Measurements from ENCODE around the gene WFIKKN1.

The WFIKKN1 gene

DNA sequence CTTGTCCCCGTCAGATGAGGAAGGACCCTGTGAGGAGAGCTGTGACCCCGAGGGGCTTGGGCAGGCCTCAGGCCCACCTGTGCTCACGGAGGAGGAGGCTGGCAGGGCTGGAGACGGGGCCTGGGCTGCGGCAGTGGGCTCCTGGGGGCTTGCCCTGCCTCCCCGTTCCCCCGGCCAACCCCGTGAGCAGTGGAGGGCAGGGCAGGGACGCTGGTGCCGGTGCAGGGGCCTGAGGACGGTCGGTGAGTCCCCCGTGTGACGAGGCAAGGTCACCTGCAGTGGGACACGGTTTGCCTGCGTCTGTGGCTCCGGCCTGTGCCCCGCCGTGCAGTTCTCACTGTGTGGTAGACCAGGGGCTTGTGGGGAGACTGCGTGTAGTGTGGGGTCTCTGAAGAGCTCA lies 28.8 kb downstream of the WFIKKN1 start:
- DNase-seq: no peak

DNA sequence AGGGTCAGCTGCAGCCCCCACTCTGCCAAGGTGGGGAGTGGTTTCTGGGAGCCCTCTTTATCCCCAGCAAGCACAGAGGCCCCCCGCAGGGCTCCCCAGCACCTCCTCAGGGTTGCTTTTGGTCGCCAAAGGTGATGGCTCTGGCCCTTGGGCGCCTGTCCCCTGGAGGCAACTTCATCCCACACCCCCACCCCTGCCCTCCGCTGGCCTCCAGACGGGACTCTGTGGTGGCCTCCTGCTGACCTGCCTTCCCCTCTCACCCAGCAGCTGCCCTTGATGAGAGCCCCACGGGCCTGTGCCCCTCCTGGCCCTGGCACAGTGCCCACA lies 29.3 kb downstream of the WFIKKN1 start:
- no peak for DNase-seq

DNA sequence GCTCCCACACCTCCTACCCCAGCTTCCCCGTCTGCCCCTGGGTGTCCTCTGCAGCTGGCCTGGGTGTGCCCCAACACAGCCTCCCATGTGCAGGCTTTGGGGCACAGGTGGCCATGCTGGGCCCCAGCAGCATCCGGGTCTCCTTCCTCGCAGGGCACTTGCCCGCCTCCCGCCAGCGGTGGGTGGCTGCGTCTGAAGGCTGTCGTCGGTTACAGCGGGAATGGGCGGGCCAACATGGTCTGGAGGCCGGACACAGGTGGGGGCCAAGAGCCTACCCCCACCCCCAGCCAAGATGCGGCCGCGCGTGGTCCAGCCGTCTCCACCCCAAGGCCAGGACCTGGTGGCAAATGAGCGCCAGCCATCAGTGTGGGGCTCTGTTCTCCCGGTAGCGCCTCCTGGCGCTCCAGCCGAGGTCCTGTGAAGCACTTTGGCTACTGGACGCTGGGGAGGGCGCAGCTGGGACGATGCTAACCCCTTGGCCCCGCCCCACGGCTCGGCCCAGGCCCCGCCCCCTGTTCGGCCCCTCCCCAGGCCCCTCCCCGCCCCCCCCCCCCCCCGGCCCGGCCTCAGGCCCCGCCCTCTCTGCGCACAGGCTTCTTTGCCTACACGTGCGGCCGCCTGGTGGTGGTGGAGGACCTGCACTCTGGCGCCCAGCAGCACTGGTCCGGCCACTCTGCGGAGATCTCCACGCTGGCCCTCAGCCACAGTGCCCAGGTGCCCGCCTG lies 29.8 kb downstream of the WFIKKN1 start:
- DNase-seq: peak; percentile 81

DNA sequence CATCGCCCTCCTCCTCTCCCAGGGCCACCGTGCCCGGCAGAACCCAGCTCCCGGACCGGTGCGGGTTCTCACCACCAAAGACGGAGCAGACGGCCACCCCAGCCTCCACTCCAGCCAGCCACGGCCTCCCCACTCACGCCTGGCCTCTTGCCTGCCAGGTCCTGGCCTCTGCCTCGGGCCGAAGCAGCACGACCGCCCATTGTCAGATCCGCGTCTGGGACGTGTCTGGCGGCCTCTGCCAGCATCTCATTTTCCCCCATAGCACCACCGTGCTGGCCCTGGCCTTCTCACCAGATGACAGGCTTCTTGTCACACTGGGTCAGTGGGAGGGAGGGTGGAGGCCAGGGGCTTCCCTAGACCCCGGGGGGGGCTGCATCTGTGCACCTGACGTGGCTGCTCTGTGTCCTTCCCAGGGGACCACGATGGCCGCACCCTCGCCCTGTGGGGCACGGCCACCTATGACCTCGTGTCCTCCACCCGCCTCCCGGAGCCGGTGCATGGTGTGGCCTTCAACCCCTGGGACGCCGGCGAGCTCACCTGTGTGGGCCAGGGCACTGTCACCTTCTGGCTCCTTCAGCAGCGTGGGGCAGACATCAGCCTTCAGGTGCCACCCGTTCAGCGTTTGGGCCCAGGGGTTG lies 30.5 kb downstream of the WFIKKN1 start:
- DNase-seq: no peak

DNA sequence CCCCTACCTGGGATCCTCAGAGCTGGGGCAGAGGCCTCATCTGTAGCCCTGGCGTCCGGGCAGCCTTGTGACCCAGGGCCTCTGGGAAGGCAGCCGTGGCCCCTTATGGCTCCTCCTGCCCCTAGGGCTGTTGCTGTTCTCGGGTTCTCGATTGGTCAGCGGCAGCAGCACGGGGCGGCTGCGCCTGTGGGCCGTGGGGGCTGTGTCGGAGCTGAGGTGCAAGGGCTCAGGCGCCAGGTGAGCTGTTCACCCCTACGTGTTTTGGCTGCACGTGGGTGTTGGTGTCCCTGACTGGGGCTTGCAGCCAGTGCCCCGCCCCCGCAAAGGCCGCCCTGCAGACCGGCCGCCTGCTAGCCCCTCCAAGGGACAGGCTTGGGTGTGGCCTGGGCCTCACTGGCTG lies 31.3 kb downstream of the WFIKKN1 start:
- DNase-seq: no peak

DNA sequence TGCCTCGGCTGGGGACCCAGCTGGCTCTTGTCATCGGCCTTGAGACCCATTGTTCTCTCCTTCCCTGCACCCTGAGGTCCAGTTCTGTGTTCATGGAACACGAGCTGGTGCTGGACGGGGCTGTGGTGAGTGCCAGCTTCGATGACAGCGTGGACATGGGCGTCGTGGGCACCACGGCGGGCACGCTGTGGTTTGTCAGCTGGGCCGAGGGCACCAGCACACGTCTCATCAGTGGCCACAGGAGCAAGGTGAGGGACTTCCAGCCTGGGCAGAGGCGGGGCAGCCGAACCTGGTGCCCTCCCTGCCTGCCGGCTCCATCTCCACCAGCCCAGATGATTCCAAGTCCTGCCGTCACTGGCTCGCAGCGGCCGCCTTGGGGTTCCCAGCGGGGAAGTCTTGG lies 31.8 kb downstream of the WFIKKN1 start:
- no peak for DNase-seq

DNA sequence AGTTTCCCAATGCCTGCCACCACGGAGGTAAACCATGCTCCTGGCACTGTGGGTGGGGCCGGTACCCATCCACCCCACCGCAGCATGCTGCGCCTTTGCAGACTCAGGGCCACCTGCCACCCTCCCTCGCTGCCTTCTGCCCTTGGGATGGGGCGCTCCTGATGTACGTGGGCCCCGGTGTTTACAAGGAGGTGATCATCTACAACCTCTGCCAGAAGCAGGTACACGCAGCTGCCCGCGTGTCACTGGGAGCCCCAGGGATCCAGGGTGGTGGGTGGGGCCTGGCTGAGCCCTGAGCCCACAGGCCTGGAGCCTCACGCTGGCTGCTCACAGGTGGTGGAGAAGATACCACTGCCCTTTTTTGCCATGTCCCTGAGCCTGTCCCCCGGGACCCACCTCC lies 35.8 kb downstream of the WFIKKN1 start:
- no peak for DNase-seq

DNA sequence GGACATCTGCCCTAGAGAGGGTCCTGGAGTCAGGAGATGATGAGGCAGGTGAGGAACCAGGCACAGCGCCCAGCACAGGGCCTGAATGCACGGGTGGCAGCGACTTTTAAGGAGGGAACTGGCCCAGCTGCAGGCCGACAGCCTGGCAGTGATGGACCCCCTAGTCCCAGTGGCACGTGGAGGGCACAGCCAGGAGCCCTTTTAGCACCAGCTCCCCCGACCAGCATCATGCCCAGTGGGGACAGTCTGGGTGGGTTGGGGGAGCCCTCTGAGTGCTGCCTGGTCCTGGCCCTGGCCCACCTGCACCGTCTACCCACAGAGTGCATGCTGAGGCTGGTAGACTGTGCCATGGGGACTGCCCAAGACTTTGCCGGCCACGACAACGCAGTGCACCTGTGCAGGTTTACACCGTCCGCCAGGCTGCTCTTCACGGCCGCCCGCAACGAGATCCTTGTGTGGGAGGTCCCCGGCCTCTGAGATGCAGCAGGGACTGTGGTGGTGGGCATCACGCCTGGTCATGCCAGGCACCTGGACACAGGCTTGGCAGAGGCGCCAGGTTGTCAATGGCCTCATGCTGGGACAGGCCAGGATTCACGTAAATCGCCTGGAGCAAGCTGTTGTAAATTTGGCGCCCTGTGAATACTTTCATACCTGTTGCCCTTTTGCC lies 36.5 kb downstream of the WFIKKN1 start:
- no peak for DNase-seq

DNA sequence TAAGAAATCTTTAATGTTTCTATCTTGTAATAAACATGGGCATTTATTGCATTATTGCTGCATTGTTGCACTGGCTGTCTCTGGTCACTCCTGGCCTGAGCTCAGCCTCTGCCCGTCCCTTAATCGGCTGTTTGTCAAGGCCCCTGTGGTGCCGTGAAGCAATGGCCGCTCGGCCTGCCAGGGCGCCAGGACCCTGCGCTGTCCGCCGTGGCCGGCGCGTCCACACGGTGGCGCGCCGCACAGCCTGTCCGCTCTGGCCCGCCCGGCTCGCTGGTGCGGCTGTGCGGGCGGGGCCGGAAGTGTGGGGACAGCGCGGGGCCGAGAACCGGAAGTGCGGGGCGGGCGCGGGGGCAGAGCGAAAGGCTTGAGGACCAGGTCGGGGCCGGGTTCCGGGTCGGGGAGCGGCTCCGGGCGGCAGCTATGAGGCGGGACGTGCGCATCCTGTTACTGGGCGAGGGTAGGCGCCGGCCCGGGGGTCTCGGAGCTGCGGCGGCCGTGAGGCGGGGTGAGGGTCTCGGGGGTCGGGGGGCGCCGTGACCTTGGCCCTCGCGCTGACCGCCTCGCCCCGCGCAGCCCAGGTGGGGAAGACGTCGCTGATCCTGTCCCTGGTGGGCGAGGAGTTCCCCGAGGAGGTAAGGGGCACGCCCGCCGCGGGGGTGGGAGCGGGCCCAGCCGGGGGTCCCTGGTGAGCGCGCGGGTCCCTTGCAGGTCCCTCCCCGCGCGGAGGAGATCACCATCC lies 37.2 kb downstream of the WFIKKN1 start, which contains the start of gene RHOT2:
Gene RHOT2 (plus strand): TSS at position 353 of the 739 bp plus-strand sequence. CDS start 68 bp downstream, at position 421.
- DNase-seq: peak; percentile 95

DNA sequence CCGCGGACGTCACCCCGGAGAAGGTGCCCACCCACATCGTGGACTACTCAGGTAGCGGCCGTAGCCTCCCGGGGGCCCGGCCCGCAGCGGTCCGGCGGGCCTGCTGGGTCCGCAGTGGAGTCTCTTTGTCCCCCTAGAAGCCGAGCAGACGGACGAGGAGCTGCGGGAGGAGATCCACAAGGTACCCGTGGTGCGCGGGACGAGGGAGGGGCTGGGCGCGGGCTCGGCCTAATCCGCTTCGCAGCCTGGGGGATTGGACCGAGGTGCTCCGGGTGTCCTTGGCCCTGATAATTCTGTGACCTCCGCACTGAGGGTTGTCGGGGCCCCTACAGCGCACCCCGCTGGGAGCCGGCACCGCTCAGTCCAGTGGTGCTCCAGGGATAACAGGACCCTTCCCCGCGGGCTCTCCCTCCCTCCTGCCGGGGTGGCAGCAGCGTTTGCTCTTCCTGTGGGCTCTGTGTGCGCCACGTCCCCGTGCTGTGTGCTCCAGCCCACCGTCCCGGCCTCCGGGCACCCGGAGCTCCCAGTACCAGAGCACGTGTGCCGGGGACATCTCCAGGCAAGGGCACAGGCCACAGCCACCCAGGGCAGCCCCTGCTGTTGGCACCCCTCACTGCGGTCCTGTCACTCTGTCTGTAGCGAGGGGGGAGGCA lies 37.9 kb downstream of the WFIKKN1 start:
- DNase-seq: peak; percentile 36

DNA sequence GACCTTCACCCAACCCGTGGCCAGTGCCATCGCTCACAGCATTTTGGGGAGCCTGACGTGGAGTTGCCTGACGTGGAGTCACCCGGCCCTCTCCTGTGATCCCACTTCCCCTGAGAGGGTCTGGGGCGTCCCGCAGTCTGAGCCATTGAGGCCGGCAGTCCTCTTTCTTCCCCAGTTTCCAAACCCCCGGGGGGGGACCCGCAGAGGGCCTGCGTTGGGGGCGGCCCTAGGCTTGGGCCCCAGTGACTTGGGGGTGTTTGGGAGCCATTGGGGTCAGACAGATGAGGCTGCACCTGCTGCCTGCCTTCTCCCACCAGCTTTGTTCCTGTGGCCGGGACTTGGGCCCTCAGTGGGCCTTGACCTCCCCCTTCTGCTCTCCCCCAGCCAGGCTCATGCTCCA lies 38.9 kb downstream of the WFIKKN1 start:
- DNase-seq: no peak

DNA sequence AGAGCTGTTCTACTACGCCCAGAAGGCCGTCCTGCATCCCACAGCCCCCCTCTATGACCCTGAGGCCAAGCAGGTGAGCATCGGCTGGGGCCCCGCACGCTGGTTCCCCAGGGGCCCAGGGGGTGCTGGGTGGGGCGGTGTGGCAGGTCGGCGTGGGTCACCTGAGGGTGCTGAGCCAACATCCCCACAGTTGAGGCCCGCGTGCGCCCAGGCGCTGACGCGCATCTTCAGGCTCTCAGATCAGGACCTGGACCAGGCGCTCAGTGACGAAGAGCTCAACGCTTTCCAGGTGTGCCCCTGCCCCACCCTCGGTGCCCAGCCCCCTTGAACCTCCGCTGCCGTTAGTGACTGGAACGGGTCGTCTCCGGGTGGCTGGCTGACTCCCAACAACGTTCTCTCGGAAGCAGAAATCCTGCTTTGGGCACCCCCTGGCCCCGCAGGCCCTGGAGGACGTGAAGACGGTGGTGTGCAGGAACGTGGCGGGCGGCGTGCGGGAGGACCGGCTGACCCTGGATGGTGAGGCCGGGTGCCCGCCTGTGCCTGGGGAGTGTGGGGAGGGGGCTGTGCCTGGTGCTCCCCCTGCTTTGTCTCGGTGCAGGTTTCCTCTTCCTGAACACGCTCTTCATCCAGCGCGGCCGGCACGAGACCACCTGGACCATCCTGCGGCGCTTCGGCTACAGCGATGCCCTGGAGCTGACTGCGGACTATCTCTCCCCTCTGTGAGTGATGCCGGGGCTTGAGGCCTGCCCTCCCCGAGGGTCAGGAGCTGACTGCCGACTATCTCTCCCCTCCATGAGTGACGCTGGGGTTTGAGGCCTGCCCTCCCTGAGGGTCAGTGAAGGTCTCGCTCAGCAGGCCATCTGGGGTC lies 39.9 kb downstream of the WFIKKN1 start:
- no peak for DNase-seq

DNA sequence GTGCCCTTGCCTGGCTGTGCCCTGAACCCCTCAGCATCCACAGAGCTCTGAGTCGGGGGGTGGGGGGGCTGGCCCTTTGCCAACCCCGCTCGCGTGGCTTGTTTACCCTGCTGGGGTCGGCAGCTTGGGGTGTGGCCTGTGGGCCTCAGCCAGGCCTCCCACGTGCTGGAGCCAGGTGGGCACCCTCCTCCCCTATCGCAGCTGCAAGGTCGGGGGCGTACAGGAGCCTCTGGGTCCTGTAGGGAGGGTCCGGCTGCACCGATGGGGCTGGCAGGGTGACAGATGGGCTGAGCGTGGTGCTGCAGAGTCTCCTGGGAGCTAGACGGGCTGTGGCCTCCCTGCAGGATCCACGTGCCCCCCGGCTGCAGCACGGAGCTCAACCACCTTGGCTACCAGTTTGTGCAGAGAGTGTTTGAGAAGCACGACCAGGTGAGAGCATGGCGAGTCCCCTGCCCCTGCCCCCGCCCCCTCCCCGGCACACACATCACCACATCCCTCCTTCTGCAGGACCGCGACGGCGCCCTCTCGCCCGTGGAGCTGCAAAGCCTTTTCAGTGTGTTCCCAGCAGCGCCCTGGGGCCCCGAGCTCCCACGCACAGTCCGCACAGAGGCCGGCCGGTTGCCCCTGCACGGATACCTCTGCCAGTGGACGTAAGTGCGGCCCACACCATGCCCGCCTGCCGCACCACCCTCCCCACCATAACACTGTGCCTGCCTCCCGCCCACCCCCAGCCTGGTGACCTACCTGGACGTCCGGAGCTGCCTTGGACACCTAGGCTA lies 40.8 kb downstream of the WFIKKN1 start:
- no peak for DNase-seq

DNA sequence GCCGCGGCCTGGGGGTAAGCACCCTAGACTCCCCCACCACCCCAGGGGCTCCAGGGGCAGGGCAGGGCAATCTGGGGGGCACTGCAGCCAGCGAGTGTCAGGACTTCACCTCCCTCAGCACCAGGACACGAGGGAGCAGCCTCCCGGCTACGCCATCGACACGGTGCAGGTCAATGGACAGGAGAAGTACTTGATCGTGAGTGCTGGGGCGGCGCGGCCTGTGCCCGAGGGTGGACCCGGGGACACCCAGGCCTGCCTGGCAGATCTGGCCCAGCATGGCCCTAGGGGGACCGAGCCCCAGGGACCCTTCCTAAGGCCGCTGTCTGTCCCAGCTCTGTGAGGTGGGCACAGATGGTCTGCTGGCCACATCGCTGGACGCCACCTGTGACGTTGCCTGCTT lies 41.6 kb downstream of the WFIKKN1 start:
- DNase-seq: no peak

DNA sequence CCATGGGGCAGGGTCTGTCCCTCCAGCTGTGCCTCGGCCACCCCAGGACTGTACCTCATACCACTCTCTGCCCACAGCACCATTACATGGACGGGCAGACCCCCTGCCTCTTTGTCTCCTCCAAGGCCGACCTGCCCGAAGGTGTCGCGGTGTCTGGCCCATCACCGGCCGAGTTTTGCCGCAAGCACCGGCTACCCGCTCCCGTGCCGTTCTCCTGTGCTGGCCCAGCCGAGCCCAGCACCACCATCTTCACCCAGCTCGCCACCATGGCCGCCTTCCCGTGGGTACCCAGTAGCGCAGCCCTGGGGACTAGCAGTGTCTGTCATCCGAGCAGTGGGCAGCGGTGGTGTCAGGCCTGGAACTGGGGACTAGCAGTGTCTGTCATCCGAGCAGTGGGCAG lies 42.1 kb downstream of the WFIKKN1 start:
- no peak for DNase-seq

DNA sequence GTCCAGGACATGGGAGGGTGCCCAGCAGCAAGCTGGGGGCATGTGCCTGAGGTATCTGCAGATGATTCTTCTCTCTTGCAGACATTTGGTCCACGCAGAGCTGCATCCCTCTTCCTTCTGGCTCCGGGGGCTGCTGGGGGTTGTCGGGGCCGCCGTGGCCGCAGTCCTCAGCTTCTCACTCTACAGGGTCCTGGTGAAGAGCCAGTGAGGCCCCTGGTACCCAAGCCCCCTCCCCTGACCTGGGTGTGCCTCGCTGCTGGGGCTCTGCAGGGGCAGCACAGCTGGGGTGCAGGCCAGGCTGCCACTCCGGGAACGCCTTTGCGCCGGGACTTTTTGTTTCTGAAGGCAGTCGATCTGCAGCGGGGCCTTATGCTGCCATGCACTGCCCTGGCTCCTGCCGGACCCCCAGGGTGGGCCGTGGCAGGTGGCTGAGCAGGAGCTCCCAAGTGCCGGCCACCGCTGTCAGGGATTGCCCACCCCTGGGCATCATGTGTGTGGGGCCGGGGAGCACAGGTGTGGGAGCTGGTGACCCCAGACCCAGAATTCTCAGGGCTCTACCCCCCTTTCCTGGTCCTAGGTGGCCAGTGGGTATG lies 42.7 kb downstream of the WFIKKN1 start:
- DNase-seq: no peak

DNA sequence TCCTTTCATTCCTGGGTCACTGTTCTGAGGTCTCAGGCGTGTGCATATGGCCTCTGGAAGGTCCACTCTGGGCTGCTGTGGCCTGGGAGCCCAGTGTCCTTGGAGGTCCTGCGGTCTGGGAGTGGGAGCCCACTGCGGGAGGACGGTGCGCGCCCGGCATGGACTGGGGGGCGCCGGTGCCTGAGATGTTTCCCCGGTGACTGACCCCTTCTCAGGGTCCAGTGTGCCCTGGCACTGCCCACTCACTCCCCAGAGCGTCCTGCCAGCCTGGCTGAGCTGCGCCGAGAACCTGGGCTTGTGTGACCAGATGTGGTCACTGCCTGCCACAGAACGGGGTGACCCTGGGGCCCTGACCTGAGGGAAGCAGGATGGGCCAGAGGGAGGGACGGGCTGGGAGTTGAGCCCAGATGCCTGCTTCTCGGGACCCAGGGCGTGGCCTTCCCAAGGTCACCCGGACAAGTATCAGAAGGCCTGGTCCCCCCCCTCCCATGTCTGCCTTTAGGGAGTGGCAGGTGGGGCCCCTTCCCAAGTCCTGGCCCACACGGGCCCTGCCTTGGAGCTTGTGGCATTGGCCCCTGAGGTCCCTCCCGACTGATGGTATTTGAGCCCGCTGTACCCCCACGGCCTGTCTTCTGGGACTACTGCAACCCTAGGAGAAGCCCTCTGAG lies 43.6 kb downstream of the WFIKKN1 start:
- no peak for DNase-seq

DNA sequence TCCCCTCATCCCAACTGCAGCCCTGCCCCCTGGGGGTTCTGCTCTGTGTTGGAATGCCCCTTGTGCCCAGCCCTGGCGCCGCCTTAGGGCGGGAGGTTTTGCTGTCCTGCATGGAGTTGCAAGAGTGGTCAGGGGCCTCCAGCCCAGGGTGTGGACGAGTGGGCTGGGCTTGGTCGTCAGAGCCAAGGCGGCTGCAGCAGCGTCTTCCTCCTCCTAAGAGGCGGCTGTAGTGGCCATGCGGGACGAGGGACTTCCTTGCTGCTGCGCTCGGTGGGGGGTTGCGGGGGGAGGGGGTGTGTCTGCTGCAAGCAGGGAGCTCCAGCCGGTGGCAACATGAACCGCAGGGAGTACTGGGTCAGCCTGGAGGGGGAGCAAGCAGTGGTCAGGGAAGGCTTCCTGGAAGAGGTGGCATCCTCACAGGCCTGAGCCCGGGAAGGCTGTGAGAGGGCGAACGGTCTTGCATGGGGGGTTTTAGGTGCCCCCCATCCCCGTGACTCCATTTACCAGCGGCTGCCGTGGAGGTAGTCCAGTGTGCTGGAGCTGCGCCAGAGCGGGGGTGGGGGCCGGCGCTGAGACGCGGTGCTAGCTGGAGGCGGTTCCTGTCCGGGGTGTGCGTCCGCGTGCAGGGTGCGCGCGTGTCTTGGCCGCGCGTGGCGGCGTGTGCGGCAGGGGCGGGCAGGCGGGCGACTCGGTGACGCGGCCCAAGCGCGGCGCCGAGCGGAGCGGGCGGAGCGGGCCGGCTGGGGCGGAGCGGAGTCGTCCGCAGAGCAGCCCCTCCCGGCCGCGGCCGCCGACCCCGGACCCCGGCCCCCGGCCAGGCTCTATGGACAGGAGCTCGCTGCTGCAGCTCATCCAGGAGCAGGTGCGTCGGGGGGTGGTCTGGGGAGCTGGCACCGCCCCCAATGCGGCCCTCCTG lies 44.4 kb downstream of the WFIKKN1 start, which contains the start of gene RHBDL1:
Gene RHBDL1 (plus strand): TSS at position 704 of the 916 bp plus-strand sequence. CDS start 120 bp downstream, at position 824.
- DNase-seq: no peak

Data from activated CD4-positive, alpha-beta T cell treated with anti-CD3 and anti-CD28 coated beads for 48 hours (primary cell).